GM20000 (cell line): ENCODE data around the gene ACHE.
"Not testable (repeated sequence)": the region's sequence is repeated elsewhere in the genome, so short reads cannot be mapped to it uniquely, and the experiment has no call there.

Experiments used
- DNase-seq: peaks from one replicate; pipeline ENCODE4 v3.0.0; 2012; ENCODE audit warnings: low spot score
- CTCF ChIP-seq: IDR thresholded peaks from 2 replicates; pipeline ENCODE4 v1.5.1; 2012; ENCODE audit warnings: mild to moderate bottlenecking, control low read depth; ENCODE audit errors: extremely low read depth, missing control alignments

ACHE gene

GRCh38 chr7:100861616-100861985 is 34.1 kb downstream of the ACHE start:
- no peak for TF ChIP-seq CTCF
- no peak for DNase-seq

- TF ChIP-seq CTCF, result no peak
- no peak for DNase-seq
Measured at GRCh38 chr7:100860702-100861615, 34.7 kb downstream of the ACHE start.

- TF ChIP-seq CTCF, result no peak
- no peak for DNase-seq
Measured at GRCh38 chr7:100859856-100860255, 35.8 kb downstream of the ACHE start.

GRCh38 chr7:100856871-100857282 is 38.8 kb downstream of the ACHE start:
- no peak for DNase-seq
- TF ChIP-seq CTCF, result no peak

DNA sequence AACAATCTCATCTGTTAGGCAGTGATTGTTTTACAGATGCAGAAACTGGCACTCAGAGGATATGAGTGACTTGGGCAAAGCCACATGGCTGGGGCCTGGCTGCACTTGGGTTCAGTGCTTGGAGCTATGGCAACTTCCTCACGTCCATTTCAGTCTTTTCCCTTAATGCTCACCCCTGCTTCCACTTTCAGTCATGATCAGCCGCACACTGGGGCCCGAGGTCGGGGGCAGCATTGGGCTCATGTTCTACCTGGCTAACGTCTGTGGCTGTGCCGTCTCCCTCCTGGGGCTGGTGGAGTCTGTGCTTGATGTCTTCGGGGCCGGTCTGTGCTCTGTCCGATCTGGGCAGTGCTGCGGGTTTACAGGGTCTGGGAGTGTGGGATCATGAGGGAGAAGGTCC is 40.2 kb downstream of the ACHE start:
- DNase-seq, result no peak
- no peak for TF ChIP-seq CTCF

DNA sequence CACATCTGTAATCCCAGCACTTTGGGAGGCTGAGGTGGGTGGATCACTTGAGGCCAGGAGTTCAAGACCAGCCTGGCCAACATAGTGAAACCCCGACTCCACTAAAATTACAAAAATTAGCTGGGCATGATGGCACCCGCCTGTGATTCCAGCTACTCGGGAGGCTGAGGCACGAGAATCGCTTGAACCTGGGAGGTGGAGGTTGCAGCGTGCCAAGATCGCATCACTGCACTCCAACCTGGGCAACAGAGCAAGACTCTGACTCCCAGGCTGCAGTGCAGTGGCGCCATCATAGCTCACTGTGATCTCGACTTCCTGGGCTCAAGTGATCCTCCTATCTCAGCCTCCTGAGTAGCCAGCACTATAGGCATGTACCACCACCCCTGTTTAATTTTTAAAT is 40.8 kb downstream of the ACHE start:
- DNase-seq, result not testable (repeated sequence)

GRCh38 chr7:100854146-100854895 is 41.4 kb downstream of the ACHE start:
- TF ChIP-seq CTCF, result no peak
- peak; percentile 20 for DNase-seq
